GM12801 (cell line): Measurements from ENCODE around the gene NTM.

Experiments
- CTCF ChIP-seq: IDR thresholded peaks from one replicate; pipeline ENCODE4 v1.5.1; 2011; ENCODE audit warnings: control low read depth; ENCODE audit not compliant: insufficient read length; ENCODE audit errors: extremely low read depth

NTM gene

DNA sequence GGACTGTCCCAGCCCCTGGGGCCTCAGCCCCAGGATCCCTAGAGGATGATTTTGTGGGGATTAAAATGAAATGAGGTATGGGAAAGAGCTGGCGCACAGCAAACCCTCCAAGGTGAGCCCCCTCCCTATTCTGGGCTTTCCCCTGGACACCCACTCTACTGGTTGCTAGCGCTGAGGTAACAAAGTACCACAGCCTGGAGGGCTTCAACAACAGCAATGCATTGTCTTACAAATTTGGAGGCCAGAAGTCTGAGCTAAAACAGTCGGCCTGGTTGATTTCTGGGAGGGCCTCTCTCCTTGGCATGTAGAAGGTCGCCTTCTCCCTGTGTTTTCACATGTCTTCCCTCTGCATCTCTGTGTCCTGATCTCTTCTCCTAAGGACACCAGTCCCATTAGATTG lies 913.6 kb downstream of the NTM start:
- no peak for TF ChIP-seq CTCF

DNA sequence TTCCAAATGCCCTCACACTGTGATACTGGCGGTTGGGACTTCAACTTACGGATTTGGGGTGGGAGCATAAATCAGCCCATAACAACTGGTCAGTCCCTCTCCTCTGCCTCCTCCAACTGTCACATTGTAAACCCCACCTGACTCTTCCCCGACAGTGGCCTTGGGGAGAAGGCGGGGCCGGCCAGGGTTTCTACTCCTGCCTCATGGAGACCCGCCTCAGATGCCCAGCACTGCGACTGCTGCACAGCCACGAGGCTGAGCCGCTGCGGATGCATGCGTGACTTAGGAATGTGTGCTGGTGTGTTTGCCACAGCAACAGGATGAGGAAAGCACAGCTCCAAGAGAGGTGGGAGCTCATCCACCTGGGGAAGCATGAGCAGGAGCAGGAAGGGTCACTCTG lies 914.2 kb downstream of the NTM start:
- TF ChIP-seq CTCF: no peak

GRCh38 chr11:132285631-132286030 lies 915.2 kb downstream of the NTM start:
- no peak for TF ChIP-seq CTCF

- TF ChIP-seq CTCF: no peak
These were observed 915.7 kb downstream of the NTM start for GRCh38 chr11:132286106-132286505.

DNA sequence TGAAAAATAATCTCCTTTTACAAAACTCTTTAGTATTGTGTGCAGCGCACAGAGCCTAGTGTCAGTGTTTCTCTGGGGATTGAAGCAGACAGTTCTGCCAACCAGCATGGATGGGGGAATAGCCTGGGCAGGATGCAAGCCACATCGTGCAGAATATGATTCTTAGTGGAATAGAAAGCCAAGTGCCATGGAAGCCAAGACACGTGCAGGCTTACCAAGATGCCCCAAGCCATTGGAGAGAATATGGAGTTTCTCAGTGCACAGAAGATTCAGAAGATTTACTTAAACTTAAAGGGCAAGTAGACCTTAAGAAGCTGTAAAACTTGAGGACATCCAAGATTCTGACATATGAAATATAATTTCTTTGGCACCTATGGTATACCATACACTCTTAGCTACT lies 917.6 kb downstream of the NTM start:
- no peak for TF ChIP-seq CTCF

DNA sequence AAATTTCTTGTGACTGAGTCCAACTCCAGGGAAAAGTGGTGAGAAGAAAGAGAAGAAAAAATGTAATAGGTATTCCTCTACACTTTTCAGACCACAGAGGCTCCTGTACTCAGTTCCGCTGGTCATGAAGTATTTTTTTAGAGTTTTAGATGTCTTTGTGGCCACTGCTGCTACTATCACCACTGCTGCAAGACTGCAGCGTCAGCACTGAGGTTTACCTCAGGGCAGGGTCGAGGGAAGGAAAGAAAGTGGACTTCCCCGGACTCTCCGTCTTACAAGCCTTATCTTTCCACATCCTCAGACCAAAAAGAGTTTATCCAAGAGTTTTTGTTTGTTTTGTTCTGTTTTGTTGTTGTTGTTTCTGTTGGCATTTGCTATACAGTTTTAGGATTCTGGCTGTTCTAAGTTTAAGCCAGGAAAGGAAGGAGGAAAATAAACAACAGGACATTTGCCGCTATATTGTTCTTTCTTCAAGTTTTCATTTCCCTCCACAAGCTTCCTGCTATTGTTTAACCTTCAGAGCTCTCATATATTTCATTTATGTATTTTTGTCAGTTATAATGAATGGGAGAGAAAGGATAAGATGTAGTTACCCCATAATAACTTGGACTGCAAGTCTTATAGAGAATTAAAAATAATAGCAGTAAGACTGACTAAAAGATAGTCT lies 919.3 kb downstream of the NTM start:
- no peak for TF ChIP-seq CTCF

DNA sequence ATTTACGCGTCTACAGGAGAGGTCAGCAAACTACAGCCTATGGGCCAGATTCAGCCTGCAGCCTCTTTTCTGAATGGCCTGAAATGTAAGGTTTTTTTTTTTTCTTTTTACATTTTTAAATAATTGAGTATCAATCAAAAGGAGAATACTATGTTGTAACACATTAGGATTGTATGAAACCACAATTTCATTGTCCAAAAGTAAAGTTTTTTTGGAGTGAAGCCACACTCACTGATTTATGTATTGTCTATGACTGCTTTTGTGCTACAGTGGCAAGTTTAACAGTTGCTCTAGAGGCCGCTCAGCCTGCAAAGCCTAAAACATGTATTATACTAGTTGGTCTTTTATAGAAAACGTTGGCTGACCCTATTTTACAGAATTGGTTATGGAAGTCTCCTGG lies 923.2 kb downstream of the NTM start:
- TF ChIP-seq CTCF: no peak
